Erythroblast (primary cell): ENCODE data around the gene IMMP2L.

Experiments used
- DNase-seq, 2 experiments: peaks; one replicate each; lab custom pipeline; 2025; lab: John Stamatoyannopoulos, UW
- GATA1 ChIP-seq: IDR thresholded peaks from 2 replicates; pipeline ENCODE4 v1.6.1; 2011; ENCODE audit warnings: low read depth, mild to moderate bottlenecking, control low read depth, low read length, moderate library complexity
- POLR2A ChIP-seq: IDR thresholded peaks from 2 replicates; pipeline ENCODE4 v1.6.1; 2011; ENCODE audit warnings: mild to moderate bottlenecking, low read length

IMMP2L gene

GRCh38 chr7:110977127-110977737, 585.1 kb downstream of the IMMP2L start:
- DNase-seq, result no peak
- no peak for TF ChIP-seq GATA1
- TF ChIP-seq POLR2A, result no peak

DNA sequence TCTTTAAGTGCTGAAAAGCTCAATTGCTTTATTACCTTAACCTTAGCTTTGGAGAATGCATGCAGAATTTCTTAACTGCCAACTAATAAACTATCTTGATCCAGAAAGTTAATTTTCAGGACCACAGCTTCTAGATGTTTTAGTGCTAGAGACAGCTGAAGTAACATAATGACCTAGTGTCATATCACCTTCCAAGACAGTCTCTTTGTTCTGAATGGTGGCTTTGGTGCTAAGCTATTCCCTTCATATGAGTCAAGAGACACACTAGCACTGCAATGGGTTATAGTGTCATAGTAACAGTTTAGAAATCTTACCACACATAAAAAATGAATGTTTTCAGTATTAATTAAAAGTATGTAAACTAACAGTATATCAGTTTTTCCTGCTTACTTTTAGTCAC, 586.8 kb downstream of the IMMP2L start:
- no peak for TF ChIP-seq GATA1
- TF ChIP-seq POLR2A, result no peak
- no peak for DNase-seq

DNA sequence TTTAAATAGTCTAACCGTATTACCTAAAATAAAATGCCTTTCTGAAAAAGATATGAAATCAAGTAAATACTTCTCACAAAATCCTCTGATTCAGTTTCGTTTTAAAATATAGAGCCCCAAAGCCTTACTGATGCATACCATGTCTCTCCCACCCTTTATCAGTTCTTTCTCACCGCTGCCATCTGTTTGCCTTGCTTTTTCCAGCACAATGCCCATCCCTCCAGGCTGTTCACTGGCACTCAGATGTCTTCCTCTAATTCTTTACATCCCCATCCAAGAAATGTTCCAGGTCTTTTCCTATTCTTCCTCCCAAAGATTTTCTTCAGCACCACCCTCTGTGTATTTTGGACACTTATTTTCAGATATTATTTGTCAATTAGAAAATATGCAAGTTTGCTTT, 587.9 kb downstream of the IMMP2L start:
- DNase-seq, result no peak
- TF ChIP-seq POLR2A (no peak), GATA1 (no peak)

DNA sequence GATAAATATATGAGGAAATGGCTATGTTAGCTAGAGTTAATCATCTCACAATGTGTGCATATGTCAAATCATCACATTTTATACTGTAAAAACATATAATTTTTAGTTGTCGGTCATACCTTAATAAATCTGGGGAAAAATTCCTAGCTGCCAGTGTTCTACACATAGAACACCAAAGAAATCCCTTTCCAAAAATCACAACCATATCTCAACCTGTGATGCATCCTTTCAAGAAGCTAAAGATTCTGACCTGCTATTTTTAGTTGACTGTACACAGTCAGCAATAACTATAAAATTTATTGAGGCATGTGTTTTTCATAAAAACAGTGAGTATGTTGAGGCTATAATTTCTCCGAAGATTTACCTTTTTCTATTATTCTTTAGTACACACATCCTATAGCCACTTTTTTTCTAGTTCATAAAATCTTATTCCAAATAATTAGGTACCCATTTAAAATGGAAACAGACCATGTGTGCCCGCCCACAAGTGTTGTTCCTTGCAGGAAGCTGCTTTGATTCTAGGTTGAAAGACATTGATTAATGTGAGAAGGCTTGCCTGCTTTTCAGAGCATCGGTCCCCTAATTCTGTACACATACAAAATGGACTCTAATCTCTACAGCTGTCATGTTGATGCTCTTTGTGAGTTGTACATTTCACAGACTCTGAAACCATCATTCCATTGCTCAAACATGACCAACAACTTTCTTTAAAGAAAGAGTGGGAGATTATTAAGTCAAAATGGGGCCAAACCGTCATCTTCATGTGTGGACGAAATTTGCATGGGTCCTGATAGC, 588.9 kb downstream of the IMMP2L start:
- DNase-seq, result no peak
- no peak for TF ChIP-seq GATA1
- no peak for TF ChIP-seq POLR2A

GRCh38 chr7:110964775-110965174, 597.5 kb downstream of the IMMP2L start:
- TF ChIP-seq GATA1 (no peak), POLR2A (no peak)
- DNase-seq, result no peak

DNA sequence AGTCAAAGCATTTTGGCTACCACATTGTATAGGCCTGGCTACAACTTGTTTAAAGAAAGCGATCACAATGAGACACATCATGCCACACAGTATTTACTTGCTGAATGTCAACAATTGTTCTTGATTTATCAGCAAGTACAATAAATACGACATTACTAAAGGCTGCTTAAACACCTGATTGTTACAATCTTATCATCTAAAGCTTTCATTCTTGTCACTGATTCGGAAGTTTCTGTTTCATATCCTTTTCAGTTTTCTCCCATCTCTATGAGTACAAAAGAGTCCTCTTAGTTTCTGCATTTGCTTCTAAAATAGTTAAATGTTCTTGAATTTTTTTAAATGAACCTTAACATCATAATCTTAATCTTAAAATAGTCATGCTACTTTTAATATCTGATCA, 599.5 kb downstream of the IMMP2L start:
- TF ChIP-seq POLR2A (no peak), GATA1 (no peak)
- DNase-seq, result no peak

DNA sequence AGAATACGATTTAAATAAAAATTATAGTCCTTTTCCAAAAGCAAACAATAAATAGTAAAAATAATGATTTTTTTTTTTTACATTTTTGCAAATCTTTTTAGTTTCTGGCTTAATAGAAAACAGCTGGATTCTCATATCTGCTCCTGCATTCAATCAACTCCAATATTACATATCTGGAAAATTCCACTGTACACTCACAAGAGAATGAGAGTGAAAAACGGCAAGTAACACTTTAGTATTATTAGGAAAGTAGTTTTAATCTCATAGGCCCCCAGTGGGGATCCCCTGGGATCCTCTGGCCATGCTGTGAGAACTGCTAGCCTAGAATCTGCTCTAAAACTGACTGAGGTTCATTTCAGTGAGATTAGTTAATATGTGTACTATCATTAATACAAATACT, 599.9 kb downstream of the IMMP2L start:
- no peak for DNase-seq
- TF ChIP-seq POLR2A, result no peak
- TF ChIP-seq GATA1, result no peak

- no peak for DNase-seq
Observed at GRCh38 chr7:110960811-110961210, 601.5 kb downstream of the IMMP2L start.

DNA sequence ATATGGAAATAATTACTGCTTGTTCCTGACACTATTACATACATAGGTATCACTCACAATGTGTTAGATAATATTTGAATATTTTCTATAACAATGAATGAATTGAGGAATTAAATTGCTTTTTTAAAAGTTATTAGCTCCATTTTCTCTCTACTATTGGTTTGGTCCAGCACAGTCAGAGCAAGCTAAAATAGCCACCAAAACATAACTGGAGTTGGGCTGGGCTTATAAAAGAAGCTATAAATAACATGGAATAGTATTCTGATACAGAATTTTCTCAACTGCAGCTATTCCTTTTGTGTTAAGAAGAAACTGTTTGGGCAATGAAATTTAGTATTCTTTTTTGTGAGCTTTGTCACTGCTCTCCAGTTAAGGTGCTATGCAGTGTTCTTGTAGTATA, 614.0 kb downstream of the IMMP2L start:
- DNase-seq, result no peak
- TF ChIP-seq POLR2A, result no peak
- TF ChIP-seq GATA1, result no peak

More at GRCh38 chr7:110960811-110961210, 601.5 kb downstream of the IMMP2L start:
- TF ChIP-seq GATA1 (no peak), POLR2A (no peak)

DNA sequence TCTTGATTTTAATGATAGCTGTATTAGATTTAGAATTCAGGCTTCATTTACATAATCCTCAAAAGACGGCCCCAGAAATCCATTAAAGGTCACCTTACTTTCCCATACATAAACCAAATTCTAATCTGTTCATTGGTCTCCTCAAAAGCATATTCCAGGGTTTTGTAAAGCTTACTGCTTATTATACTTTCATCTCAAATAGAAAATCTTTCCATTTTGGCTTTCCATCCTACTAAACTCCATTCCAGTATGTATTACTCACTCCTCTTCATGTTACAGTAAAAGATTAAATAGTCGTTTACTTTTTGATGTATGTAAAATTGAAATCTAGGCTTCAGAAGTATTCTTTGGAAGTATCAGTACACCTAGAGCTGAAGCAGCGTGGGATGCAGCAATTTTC, 614.9 kb downstream of the IMMP2L start:
- no peak for TF ChIP-seq GATA1
- no peak for TF ChIP-seq POLR2A
- DNase-seq, result no peak

DNA sequence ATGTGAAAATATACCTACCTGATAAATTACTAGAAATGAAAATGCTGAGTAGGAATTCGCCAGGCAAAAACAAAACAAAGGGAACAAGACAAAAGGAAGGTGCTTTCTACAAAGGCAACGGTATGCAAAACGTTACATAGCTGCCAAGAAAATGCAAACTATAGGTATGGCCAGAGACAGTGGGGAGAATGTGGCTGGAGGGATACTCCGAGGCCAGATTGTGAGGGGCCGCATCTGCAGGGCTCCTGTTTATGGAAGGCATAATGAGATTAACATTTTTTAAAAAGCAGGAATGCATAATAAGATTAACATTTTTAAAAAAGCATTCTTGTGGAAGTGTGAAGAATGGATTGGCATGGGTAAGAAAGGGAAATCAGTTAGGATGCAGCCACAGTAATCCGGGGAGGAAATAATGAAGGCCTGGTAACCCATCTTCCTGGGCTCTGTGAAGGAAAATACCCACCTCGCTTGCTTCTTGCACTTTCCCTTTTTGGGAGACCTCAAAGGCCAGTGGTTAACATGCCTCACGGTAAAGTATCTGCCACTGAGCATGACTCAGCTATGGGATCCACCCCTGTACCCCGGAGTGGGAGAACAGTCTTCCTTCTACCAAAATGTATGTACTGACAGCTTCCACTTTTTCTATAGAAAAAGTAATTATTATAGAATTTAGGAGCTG, 617.2 kb downstream of the IMMP2L start:
- TF ChIP-seq GATA1 (no peak), POLR2A (no peak)

GRCh38 chr7:110944448-110944847, 617.8 kb downstream of the IMMP2L start:
- no peak for DNase-seq
- TF ChIP-seq GATA1 (no peak), POLR2A (no peak)

More for the DNA sequence above, 617.2 kb downstream of the IMMP2L start:
- DNase-seq, result no peak

DNA sequence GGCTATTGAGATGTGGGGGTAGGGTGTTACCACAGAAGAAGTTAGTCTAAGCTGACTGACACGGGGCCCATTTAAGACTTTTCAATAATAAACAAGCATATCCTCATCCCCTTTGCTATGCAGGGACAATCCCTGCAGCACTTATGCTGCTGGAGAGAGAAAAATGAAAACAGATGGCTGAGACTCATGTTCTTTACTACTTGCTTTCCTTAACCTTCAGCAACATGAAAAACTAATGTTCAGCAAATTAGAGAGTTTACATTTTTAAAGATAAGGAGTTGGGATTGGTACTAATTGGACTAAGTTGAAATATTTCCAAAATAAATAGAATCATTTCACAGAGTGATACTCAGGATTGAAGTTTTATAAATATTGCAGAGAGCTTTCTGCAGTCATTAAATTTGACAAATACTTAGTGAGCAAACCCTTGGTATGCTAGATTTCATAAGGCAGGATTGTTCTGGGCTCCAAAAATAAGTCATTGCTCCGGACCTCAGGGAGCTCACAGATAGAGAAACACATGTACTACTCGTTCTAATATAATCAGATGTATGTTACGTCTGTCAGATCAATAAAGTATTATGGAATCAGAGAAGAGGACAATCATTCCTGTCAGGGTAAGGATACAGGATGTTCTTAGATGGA, 618.5 kb downstream of the IMMP2L start:
- DNase-seq, result no peak
- no peak for TF ChIP-seq POLR2A
- TF ChIP-seq GATA1, result no peak
